Colonic mucosa (tissue), 4 donors: ENCODE measurements around the gene ENPP4. TPM values are rescaled to one million over a fixed set of nuclear protein-coding genes. Genes with fewer than 3 reads are reported as not detected.
"Not testable (repeated sequence)": the region's sequence is repeated elsewhere in the genome, so short reads cannot be mapped to it uniquely, and the experiment has no call there.

Source experiments
- DNase-seq: peaks from one replicate; pipeline ENCODE4 v3.0.0-alpha.2; 2020
- H3K27ac ChIP-seq: fragments of 200-600 bp; one replicate; pipeline ENCODE4 v1.8.0; 2021
- H3K27me3 ChIP-seq: fragments of 200-600 bp; one replicate; pipeline ENCODE4 v1.8.0; 2021
- H3K36me3 ChIP-seq: fragments of 200-600 bp; one replicate; pipeline ENCODE4 v1.8.0; 2021
- H3K4me1 ChIP-seq: fragments of 200-600 bp; one replicate; pipeline ENCODE4 v1.8.0; 2021; ENCODE audit warnings: mild to moderate bottlenecking
- H3K4me3 ChIP-seq: fragments of 200-600 bp; one replicate; pipeline ENCODE4 v1.8.0; 2021
- H3K9ac ChIP-seq, 2 donors: one replicate each; pipeline ENCODE4 v1.7.0; 2013; ENCODE audit warnings: control low read depth in 2 of 2, low read depth in 2 of 2, low read length in 2 of 2
- H3K9me3 ChIP-seq: fragments of 200-600 bp; one replicate; pipeline ENCODE4 v1.8.0; 2021
- intact Hi-C: fragments of 100-400 bp; cut with DNase I; formaldehyde crosslinking; loops from one replicate; pipeline ENCODE4 v1.14.1; 2022
- total RNA-seq, 2 donors: library from RNA; stranded (reverse); fragmentation: NEBNext Ultra II Directional in 1 of 2; extraction: Animal tissue kit (Norgen Biotek cat#: 25700) in 1 of 2; gene quantifications; one replicate each; pipeline ENCODE4 v1.2.1, GENCODE V29; 2021
- TF ChIP-seq, protein P1 (sequence below): fragments of 200-600 bp; IDR thresholded peaks from one replicate; pipeline ENCODE4 v1.8.0; 2022; ENCODE audit warnings: antibody characterized with exemption, mild to moderate bottlenecking
- donor health status: healthy.
- donor health status: DM: no; HTN: no; CAD: no.
- donor health status: DM: no; HTN: no; CAD: no.

The ENPP4 gene
- total RNA-seq, 2 donors from 2014 or later: 14.2 to 28.4 TPM

GRCh38 chr6:46116289-46116688 is 13.5 kb upstream of the ENPP4 start:
- DNase-seq: no peak
- no peak overlapping the region for H3K9ac ChIP-seq
- H3K27me3 ChIP-seq: no peaks in the 10 kb centered on the region
- TF ChIP-seq, protein P1, sequence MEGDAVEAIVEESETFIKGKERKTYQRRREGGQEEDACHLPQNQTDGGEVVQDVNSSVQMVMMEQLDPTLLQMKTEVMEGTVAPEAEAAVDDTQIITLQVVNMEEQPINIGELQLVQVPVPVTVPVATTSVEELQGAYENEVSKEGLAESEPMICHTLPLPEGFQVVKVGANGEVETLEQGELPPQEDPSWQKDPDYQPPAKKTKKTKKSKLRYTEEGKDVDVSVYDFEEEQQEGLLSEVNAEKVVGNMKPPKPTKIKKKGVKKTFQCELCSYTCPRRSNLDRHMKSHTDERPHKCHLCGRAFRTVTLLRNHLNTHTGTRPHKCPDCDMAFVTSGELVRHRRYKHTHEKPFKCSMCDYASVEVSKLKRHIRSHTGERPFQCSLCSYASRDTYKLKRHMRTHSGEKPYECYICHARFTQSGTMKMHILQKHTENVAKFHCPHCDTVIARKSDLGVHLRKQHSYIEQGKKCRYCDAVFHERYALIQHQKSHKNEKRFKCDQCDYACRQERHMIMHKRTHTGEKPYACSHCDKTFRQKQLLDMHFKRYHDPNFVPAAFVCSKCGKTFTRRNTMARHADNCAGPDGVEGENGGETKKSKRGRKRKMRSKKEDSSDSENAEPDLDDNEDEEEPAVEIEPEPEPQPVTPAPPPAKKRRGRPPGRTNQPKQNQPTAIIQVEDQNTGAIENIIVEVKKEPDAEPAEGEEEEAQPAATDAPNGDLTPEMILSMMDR: no peak
- no peaks in the 10 kb centered on the region for H3K4me1 ChIP-seq
- no peaks in the 10 kb centered on the region for H3K9me3 ChIP-seq
- intact Hi-C loops: no loop called here
- no peaks in the 10 kb centered on the region for H3K36me3 ChIP-seq
- no peak overlapping the region for H3K4me3 ChIP-seq
- no peak overlapping the region for H3K27ac ChIP-seq

GRCh38 chr6:46118157-46118556 is 11.6 kb upstream of the ENPP4 start:
- no peaks in the 10 kb centered on the region for H3K9me3 ChIP-seq
- no peaks in the 10 kb centered on the region for H3K27me3 ChIP-seq
- no peak overlapping the region for H3K9ac ChIP-seq
- TF ChIP-seq, protein P1: no peak
- H3K36me3 ChIP-seq: no peaks in the 10 kb centered on the region
- no peak overlapping the region for H3K4me3 ChIP-seq
- H3K27ac ChIP-seq: no peak overlapping the region
- no peak for DNase-seq
- intact Hi-C loops: no loop called here
- no peaks in the 10 kb centered on the region for H3K4me1 ChIP-seq

- Histone ChIP-seq H3K4me1 (no peaks in the 10 kb centered on the region), H3K36me3 (no peaks in the 10 kb centered on the region), H3K4me3 (no peak overlapping the region), H3K27ac (no peak overlapping the region), H3K9me3 (no peaks in the 10 kb centered on the region), H3K27me3 (no peaks in the 10 kb centered on the region), H3K9ac (no peak overlapping the region)
- no peak for DNase-seq
- TF ChIP-seq, protein P1: no peak
- intact Hi-C loops: no loop called here
Measured at GRCh38 chr6:46118836-46119235, 11.0 kb upstream of the ENPP4 start.

DNA sequence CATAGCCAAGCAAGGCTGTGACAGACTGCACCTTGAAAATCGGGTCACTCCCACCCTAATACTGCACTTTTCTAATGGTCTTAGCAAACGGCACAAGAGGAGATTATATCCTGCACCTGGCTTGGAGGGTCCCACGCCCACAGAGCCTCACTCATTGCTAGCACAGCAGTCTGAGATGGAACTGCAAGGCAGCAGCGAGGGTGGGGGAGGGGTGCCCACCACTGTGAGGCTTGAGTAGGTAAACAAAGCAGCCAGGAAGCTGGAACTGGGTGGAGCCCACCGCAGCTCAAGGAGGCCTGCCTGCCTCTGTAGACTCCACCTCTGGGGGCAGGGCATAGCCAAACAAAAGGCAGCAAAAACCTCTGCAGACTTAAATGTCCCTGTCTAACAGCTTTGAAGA is 10.1 kb upstream of the ENPP4 start:
- H3K27ac ChIP-seq, H3K9ac ChIP-seq, H3K36me3 ChIP-seq, DNase-seq, H3K9me3 ChIP-seq, H3K27me3 ChIP-seq, H3K4me3 ChIP-seq, H3K4me1 ChIP-seq, intact Hi-C loops: not testable (repeated sequence)

DNA sequence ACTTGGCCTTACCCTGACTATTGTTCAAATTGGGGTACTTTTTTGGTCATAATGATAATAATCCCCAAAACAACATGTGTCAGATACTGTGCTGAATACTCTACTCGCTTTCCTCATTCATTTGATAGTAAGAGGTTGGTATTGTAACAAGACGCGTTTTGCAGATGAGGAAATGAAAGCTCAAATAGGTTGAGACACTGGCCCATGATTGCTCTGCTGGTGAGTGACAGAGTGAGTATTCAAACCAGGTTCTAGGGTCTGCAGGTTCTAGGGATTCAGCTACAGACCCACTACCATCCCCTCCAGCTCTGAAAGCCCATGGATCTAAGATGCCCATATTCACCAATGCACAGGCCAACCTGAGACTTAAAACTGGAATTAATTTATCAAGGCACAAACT is 1.3 kb upstream of the ENPP4 start:
- no peak for DNase-seq
- no peak overlapping the region for H3K9ac ChIP-seq
- H3K27ac ChIP-seq: no peak overlapping the region
- no peaks in the 10 kb centered on the region for H3K36me3 ChIP-seq
- intact Hi-C loops: no loop called here
- no peaks in the 10 kb centered on the region for H3K27me3 ChIP-seq
- H3K9me3 ChIP-seq: no peaks in the 10 kb centered on the region
- TF ChIP-seq, protein P1: no peak
- H3K4me1 ChIP-seq: no peaks in the 10 kb centered on the region
- no peak overlapping the region for H3K4me3 ChIP-seq

GRCh38 chr6:46129291-46129628 is 529 bp upstream of the ENPP4 start:
- Histone ChIP-seq H3K9me3 (no peaks in the 10 kb centered on the region), H3K4me1 (peaks cover 5% of the 10 kb centered on the region), H3K27me3 (no peaks in the 10 kb centered on the region), H3K27ac (peak overlapping the region; percentile 77), H3K36me3 (no peaks in the 10 kb centered on the region), H3K4me3 (peak overlapping the region; percentile 64), H3K9ac (peak overlapping the region; percentile 31 to 87)
- no peak for DNase-seq
- intact Hi-C loops: no loop called here
- TF ChIP-seq, protein P1: no peak
